H1 (cell line): Measurements from ENCODE around the gene NMRK1. TPM values are rescaled to one million over a fixed set of nuclear protein-coding genes. Genes with fewer than 3 reads are reported as not detected.

Experiments
- YY1 ChIP-seq: IDR thresholded peaks from 2 replicates; pipeline ENCODE4 v1.6.1; 2011; ENCODE audit warnings: low read depth, mild to moderate bottlenecking, low read length
- polyA plus RNA-seq, 7 experiments: library from polyadenylated mRNA; depleted of rRNA in 3 of 7; stranded (reverse) in 5 of 7; unstranded in 2 of 7; fragments of >200 nt in 5 of 7; fragments of 200-250 nt in 2 of 7; gene quantifications; 1 replicate in 5 of 7; 2 replicates in 1 of 7; 4 replicates in 1 of 7; pipeline versions ENCODE4 v1.2.1 to v1.2.3, GENCODE V29; 2011 to 2013; ENCODE audit warnings: missing spikeins in 2 of 7, mixed read lengths in 2 of 7
- total RNA-seq: library from RNA; stranded (reverse); fragmentation: NEBNext Ultra II Directional; extraction: Animal tissue kit (Norgen Biotek cat#: 25700); gene quantifications from 2 replicates; pipeline ENCODE4 v1.2.1, GENCODE V29; 2021

The NMRK1 gene
- total and polyA plus RNA-seq, 2 of the 8 experiments (the other 6 are each of a cell fraction or from before 2014, with no cell fraction given): 5.8 to 8.1 TPM

GRCh38 chr9:75051285-75051684 lies 36.7 kb downstream of the NMRK1 start (continued):
- no peak for TF ChIP-seq YY1
- TF ChIP-seq, all 59 proteins: peak for 0
